ENCODE data around the gene MED27.

- TF ChIP-seq ZNF76 (tag by site-specific recombination; IDR thresholded peaks at IDR 0.05; ENCODE audit: borderline replicate concordance, low read depth) (no peak), SETDB1 (IDR thresholded peaks at IDR 0.05; ENCODE audit: insufficient read length, low read length) (no peak), TCF7L2 (IDR thresholded peaks at IDR 0.05; ENCODE audit: borderline replicate concordance, low read depth, low read length) (no peak)
- TF ChIP-seq, protein P1, sequence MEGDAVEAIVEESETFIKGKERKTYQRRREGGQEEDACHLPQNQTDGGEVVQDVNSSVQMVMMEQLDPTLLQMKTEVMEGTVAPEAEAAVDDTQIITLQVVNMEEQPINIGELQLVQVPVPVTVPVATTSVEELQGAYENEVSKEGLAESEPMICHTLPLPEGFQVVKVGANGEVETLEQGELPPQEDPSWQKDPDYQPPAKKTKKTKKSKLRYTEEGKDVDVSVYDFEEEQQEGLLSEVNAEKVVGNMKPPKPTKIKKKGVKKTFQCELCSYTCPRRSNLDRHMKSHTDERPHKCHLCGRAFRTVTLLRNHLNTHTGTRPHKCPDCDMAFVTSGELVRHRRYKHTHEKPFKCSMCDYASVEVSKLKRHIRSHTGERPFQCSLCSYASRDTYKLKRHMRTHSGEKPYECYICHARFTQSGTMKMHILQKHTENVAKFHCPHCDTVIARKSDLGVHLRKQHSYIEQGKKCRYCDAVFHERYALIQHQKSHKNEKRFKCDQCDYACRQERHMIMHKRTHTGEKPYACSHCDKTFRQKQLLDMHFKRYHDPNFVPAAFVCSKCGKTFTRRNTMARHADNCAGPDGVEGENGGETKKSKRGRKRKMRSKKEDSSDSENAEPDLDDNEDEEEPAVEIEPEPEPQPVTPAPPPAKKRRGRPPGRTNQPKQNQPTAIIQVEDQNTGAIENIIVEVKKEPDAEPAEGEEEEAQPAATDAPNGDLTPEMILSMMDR (tag by site-specific recombination; IDR thresholded peaks at IDR 0.05), result no peak
Observed at GRCh38 chr9:131824953-131825495, 254.6 kb downstream of the MED27 start.

Data from HEK293 (cell line).